Measurements from ENCODE around the gene MALAT1. TPM values are rescaled to one million over a fixed set of nuclear protein-coding genes. Genes with fewer than 3 reads are reported as not detected.

MALAT1 gene
- total and polyA plus RNA-seq, 2 of the 8 experiments (the other 6 are each of a cell fraction or from before 2014, with no cell fraction given) = 115 to 984 TPM

- TF ChIP-seq ZNF274 (IDR thresholded peaks at IDR 0.05; ENCODE audit: borderline replicate concordance, extremely low read depth, low read length) (no peak), SUZ12 (IDR thresholded peaks at IDR 0.05; ENCODE audit: low read length) (no peak), YY1 (IDR thresholded peaks at IDR 0.05; ENCODE audit: low read depth, low read length) (no peak), MAFK (IDR thresholded peaks at IDR 0.05; ENCODE audit: low read depth, low read length) (peak; percentile 23; the same call in 1 of the 2 replicates), BACH1 (IDR thresholded peaks at IDR 0.05; ENCODE audit: low read length) (no peak), EGR1 (IDR thresholded peaks at IDR 0.05; ENCODE audit: borderline replicate concordance, low read depth, low read length) (no peak), SAP30 (IDR thresholded peaks at IDR 0.05; ENCODE audit: insufficient read depth, insufficient replicate concordance, low read length) (no peak), SP2 (IDR thresholded peaks at IDR 0.05; ENCODE audit: low read length) (no peak), SP1 (IDR thresholded peaks at IDR 0.05; ENCODE audit: low read depth, low read length) (no peak), PHF8 (conservative IDR thresholded peaks at IDR 0.05; ENCODE audit: low read depth, low read length) (no peak), SP4 (IDR thresholded peaks at IDR 0.05; ENCODE audit: low read length) (0 out of 2 replicates have a peak, but pooled peaks have one; percentile 20), SIX5 (IDR thresholded peaks at IDR 0.05; ENCODE audit: low read depth, low read length) (no peak), KDM1A (IDR thresholded peaks at IDR 0.05; ENCODE audit: borderline replicate concordance, low read length) (no peak), TCF12 (IDR thresholded peaks at IDR 0.05; ENCODE audit: low read depth, low read length) (no peak), CHD2 (IDR thresholded peaks at IDR 0.05; ENCODE audit: low read length) (no peak; the same call in 1 of the 2 replicates), CTCF (IDR thresholded peaks at IDR 0.05; ENCODE audit: control extremely low read depth in 1 of 3, insufficient read depth in 1 of 3, low read depth in 1 of 3, low read length in 3 of 3) (no peak), E2F6 (IDR thresholded peaks at IDR 0.05) (no peak), SRF (IDR thresholded peaks at IDR 0.05; ENCODE audit: low read depth, low read length) (no peak)
- TF ChIP-seq, protein P1, sequence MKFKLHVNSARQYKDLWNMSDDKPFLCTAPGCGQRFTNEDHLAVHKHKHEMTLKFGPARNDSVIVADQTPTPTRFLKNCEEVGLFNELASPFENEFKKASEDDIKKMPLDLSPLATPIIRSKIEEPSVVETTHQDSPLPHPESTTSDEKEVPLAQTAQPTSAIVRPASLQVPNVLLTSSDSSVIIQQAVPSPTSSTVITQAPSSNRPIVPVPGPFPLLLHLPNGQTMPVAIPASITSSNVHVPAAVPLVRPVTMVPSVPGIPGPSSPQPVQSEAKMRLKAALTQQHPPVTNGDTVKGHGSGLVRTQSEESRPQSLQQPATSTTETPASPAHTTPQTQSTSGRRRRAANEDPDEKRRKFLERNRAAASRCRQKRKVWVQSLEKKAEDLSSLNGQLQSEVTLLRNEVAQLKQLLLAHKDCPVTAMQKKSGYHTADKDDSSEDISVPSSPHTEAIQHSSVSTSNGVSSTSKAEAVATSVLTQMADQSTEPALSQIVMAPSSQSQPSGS (IDR thresholded peaks at IDR 0.05; ENCODE audit: low read length) = no peak
Measured at GRCh38 chr11:65503949-65504673, 5.3 kb downstream of the MALAT1 start (continued).
